ENCODE data around the gene NPTX1. TPM values are rescaled to one million over a fixed set of nuclear protein-coding genes. Genes with fewer than 3 reads are reported as not detected.

The NPTX1 gene
- polyA plus RNA-seq, 1 donor from 2014 or later, result 0.56 TPM

DNA sequence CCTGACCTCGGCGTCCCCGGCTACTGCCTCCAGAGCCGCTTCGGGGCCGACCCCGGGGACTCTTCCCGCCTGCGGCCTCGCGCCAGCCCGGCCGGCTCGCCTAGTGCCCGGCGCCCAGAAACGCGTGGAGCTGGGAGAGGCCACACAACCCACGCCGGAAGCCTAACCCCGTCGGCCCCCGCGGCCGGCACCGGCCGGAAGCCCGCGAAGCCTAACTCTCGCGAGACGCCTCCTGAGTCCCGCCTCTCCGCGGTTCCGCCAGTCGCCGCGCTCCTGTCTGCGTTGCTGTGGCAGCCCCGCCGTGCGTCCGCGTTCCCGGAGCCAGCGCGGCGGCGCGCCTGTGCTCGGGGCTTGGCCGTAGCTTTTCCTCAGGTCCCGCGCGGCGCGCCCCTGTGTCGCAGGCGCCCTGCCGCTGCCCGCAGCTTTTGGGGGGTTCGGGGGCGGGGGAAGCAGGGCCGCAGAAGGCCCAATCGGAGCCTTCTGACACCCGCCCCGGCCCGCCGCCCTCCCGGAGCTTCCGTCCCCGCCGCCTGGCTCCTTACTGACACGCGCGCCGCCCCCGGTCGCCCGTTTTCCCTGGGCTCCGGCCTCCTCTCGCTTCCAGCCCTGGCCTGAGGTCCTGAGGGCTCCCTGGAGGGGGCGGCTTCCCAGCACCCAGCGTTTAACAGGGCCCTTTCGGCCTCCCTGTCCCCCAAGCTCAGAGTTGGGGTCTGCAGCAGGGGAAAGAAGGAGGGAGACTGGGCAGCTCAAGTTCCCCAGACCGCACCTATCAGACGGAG, 21.7 kb downstream of the NPTX1 start:
- Histone ChIP-seq H3K4me3 (ENCODE audit: low read length) (peak overlapping the region; percentile 89), H3K9me3 (ENCODE audit: low read length) (no peaks in the 10 kb centered on the region), H3K36me3 (ENCODE audit: insufficient read depth, low read length) (no peaks in the 10 kb centered on the region), H3K27me3 (ENCODE audit: insufficient read depth, low read depth, low read length) (no peaks in the 10 kb centered on the region), H3K79me2 (replicated peaks; ENCODE audit: insufficient read depth, low read length) (no peaks in the 10 kb centered on the region), H3F3A (ENCODE audit: insufficient read depth, low read length, poor library complexity, severe bottlenecking) (no peaks in the 10 kb centered on the region), H3K9me2 (ENCODE audit: insufficient read depth, low read length) (no peaks in the 10 kb centered on the region), H3K27ac (ENCODE audit: low read length) (peak overlapping the region; percentile 87), H3K4me2 (ENCODE audit: low read length) (peak overlapping the region; percentile 71), H3K9ac (ENCODE audit: low read length) (peak overlapping the region; percentile 94), H4K20me1 (ENCODE audit: insufficient read depth) (no peaks in the 10 kb centered on the region), H2AFZ (ENCODE audit: low read depth, low read length) (peak overlapping the region; percentile 86)
- TF ChIP-seq EP300 (conservative IDR thresholded peaks at IDR 0.05; ENCODE audit: poor library complexity, severe bottlenecking), result peak; percentile 46
- TF ChIP-seq POLR2AphosphoS5 (IDR thresholded peaks at IDR 0.05), result peak; percentile 91
- TF ChIP-seq RAD21 (conservative IDR thresholded peaks at IDR 0.05), result peak; percentile 53
- TF ChIP-seq, protein P1, sequence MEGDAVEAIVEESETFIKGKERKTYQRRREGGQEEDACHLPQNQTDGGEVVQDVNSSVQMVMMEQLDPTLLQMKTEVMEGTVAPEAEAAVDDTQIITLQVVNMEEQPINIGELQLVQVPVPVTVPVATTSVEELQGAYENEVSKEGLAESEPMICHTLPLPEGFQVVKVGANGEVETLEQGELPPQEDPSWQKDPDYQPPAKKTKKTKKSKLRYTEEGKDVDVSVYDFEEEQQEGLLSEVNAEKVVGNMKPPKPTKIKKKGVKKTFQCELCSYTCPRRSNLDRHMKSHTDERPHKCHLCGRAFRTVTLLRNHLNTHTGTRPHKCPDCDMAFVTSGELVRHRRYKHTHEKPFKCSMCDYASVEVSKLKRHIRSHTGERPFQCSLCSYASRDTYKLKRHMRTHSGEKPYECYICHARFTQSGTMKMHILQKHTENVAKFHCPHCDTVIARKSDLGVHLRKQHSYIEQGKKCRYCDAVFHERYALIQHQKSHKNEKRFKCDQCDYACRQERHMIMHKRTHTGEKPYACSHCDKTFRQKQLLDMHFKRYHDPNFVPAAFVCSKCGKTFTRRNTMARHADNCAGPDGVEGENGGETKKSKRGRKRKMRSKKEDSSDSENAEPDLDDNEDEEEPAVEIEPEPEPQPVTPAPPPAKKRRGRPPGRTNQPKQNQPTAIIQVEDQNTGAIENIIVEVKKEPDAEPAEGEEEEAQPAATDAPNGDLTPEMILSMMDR (IDR thresholded peaks at IDR 0.05; ENCODE audit: poor library complexity, severe bottlenecking), result no peak
- TF ChIP-seq SMC3 (conservative IDR thresholded peaks at IDR 0.05; ENCODE audit: poor library complexity), result peak; percentile 48
- TF ChIP-seq MXI1 (conservative IDR thresholded peaks at IDR 0.05; ENCODE audit: poor library complexity, severe bottlenecking), result peak; percentile 90
- no peak for TF ChIP-seq EZH2 (IDR thresholded peaks at IDR 0.05; ENCODE audit: borderline replicate concordance, insufficient read depth, low read length, poor library complexity, severe bottlenecking)
- TF ChIP-seq, protein P2, sequence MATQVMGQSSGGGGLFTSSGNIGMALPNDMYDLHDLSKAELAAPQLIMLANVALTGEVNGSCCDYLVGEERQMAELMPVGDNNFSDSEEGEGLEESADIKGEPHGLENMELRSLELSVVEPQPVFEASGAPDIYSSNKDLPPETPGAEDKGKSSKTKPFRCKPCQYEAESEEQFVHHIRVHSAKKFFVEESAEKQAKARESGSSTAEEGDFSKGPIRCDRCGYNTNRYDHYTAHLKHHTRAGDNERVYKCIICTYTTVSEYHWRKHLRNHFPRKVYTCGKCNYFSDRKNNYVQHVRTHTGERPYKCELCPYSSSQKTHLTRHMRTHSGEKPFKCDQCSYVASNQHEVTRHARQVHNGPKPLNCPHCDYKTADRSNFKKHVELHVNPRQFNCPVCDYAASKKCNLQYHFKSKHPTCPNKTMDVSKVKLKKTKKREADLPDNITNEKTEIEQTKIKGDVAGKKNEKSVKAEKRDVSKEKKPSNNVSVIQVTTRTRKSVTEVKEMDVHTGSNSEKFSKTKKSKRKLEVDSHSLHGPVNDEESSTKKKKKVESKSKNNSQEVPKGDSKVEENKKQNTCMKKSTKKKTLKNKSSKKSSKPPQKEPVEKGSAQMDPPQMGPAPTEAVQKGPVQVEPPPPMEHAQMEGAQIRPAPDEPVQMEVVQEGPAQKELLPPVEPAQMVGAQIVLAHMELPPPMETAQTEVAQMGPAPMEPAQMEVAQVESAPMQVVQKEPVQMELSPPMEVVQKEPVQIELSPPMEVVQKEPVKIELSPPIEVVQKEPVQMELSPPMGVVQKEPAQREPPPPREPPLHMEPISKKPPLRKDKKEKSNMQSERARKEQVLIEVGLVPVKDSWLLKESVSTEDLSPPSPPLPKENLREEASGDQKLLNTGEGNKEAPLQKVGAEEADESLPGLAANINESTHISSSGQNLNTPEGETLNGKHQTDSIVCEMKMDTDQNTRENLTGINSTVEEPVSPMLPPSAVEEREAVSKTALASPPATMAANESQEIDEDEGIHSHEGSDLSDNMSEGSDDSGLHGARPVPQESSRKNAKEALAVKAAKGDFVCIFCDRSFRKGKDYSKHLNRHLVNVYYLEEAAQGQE (IDR thresholded peaks at IDR 0.05; ENCODE audit: borderline replicate concordance), result peak; percentile 58
- TF ChIP-seq TAF1 (IDR thresholded peaks at IDR 0.05; ENCODE audit: low read depth), result peak; percentile 57

DNA sequence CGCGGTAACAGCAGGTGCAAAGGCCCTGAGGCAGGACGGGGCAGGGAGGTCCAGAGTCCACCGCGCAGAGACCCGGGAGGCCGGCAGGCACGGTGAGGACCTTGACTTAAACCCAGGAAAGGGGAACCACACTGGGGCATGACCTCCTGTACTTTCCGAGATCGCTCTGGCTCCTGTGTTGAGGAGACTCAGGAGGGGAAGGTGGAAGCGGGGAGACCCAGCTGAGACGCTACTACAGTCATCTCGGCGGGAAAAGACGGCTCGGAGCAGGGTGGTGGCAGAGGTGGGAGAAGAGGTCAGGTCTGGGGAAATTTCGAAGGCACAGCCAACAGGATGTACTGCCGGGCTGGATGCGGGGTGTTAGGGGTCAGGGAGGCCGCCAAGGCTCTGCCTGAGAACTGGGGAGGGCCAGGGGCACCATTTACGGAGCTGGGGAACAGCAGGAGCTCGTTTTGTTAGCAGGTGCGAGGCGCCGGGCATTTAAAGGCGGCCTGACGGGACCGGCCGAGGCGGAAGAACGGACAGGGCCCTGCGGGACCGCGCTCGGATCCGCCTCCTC, 22.3 kb downstream of the NPTX1 start:
- Histone ChIP-seq H3K9me2 (ENCODE audit: insufficient read depth, low read length) (no peaks in the 10 kb centered on the region), H3K27me3 (ENCODE audit: insufficient read depth, low read depth, low read length) (no peaks in the 10 kb centered on the region), H3K4me3 (ENCODE audit: low read length) (peak overlapping the region; percentile 89), H2AFZ (ENCODE audit: low read depth, low read length) (peak overlapping the region; percentile 69), H3K27ac (ENCODE audit: low read length) (peak overlapping the region; percentile 87), H3K36me3 (ENCODE audit: insufficient read depth, low read length) (no peaks in the 10 kb centered on the region), H3K4me2 (ENCODE audit: low read length) (peak overlapping the region; percentile 71), H4K20me1 (ENCODE audit: insufficient read depth) (no peaks in the 10 kb centered on the region), H3K9ac (ENCODE audit: low read length) (peak overlapping the region; percentile 94), H3K79me2 (replicated peaks; ENCODE audit: insufficient read depth, low read length) (no peaks in the 10 kb centered on the region), H3K9me3 (ENCODE audit: low read length) (no peaks in the 10 kb centered on the region), H3F3A (ENCODE audit: insufficient read depth, low read length, poor library complexity, severe bottlenecking) (no peaks in the 10 kb centered on the region)
- TF ChIP-seq POLR2AphosphoS5 (IDR thresholded peaks at IDR 0.05) (no peak), TAF1 (IDR thresholded peaks at IDR 0.05; ENCODE audit: low read depth) (no peak), MXI1 (conservative IDR thresholded peaks at IDR 0.05; ENCODE audit: poor library complexity, severe bottlenecking) (no peak), EZH2 (IDR thresholded peaks at IDR 0.05; ENCODE audit: borderline replicate concordance, insufficient read depth, low read length, poor library complexity, severe bottlenecking) (no peak)
- TF ChIP-seq, protein P2 (IDR thresholded peaks at IDR 0.05; ENCODE audit: borderline replicate concordance), result no peak
- TF ChIP-seq, protein P1 (IDR thresholded peaks at IDR 0.05; ENCODE audit: poor library complexity, severe bottlenecking), result no peak

Data from neural cell (in vitro differentiated cells).